Fibroblast of skin of left quadriceps (primary cell): ENCODE results near the gene STON2.

Experiments
- DNase-seq, 2 experiments: peaks; one replicate each; pipeline ENCODE4 v3.0.0-alpha.2; 2013; ENCODE audit warnings: low read depth in 2 of 2

The STON2 gene

GRCh38 chr14:81418057-81418790 lies 18.1 kb upstream of the STON2 start:
- DNase-seq: no peak

DNA sequence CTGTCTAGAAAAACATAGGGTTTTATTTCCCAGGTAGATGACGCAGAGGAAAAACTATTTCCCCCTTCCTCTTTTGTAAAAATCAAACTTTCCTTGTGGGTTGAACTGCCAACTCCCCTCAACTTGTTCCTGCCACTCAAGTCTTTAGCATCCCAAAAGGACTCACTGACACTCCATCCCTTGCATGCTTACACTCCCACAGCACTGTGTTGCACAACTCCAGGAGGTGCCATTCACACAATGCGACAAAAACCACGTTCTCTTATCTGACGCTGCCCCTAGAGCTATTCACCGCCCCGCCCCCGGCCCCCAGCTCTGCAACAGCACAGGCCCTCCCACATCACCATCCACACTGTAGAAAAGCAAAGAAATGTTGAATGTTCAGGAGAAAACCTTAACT lies 16.9 kb upstream of the STON2 start:
- no peak for DNase-seq

DNA sequence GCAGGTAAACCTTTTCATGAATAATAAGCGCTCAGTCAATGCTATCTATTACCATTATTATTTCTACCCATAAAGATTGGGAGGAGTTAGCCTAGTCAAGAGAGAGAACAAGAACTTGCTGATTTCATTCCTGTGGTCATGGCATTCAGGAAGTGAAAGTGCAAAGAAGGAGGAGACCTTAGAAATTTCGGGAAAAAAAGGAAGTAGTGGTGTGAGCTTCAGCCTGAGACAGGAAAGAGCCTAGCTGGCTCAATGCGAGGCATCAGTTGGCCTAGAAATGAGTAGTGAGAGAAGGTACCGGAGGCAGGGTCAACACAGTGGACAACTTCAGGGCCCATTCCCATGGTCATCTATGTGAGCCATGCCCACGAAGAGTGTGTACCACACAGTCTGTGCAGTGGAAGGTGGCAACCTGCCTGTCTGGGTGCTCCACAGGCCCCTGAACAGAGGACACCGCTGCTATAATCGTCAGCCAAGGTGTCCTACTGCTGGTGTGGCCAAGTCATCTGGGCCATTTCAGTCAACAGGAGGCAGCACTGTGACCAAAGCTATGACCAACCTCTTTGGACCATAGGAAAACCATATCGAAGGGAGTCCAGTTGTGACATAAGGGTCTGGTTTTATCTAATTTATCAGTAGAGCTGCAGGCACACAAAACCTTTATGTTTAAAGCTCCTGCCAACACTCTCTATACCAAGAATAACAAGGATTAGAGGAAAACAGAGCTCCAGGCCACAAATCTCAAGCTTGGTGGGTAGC lies 16.2 kb upstream of the STON2 start:
- DNase-seq: no peak

DNA sequence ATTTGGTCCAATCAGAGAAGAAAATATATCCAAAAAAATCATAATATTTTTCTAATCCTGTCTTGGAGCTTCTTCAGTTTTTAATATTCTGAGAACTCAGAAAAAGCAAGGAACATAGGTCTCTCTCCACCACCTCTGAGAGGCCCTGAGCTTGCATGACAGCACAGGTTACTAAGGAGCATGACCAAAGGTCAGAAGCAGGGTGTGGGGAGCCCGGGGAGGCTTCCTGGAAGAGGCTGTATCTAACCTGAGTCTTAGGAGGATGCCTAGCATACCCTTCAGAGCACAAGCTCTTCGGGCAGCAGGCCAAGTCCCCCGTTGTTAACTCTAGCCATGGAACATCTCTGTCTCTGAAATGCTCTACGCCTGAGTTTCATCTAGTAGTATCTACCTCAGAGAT lies 15.7 kb upstream of the STON2 start:
- no peak for DNase-seq

GRCh38 chr14:81414123-81414522 lies 14.0 kb upstream of the STON2 start:
- no peak for DNase-seq

DNA sequence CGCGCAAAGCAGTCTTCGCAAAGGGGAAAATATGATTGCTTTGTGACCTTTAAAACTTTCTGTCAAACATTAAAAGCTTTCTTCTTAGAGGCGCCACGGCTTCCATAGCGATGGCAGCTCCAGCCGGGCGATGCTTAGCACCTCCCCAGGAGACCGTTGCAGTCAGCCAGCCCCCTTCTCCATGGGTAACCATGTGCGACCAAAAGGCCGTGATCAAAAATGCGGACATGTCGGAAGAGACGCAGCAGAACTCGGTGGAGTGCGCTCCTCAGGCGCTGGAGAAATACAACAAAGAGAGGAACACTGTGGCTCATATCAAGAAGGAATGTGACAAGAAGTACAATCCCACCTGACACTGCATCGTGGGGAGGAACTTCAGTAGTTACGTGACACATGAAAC lies 12.7 kb upstream of the STON2 start:
- DNase-seq: no peak

GRCh38 chr14:81408595-81408994 lies 8.5 kb upstream of the STON2 start:
- DNase-seq: no peak

DNA sequence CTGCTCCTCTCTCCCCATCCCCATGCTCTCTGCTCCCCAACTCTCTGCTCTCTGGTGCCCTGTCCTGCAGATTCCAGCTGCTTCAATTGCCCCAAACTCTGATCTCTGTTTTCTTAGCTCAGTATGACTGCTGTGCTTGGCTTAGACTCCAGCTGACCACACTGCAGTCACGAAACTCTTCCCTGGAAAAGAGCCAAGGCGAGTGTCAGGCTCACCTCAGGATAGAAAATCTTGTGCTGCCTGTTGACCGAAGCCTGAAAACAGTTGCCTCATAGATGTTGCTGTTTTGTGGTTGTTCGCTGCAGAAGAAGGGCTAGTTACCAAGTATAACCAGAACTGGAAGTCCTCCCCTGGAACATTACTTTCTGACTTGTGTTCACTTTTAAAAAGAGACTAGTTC lies 6.7 kb upstream of the STON2 start:
- DNase-seq: peak in 1 of 2 experiments; percentile 1

GRCh38 chr14:81402123-81402495 lies 2.0 kb upstream of the STON2 start:
- DNase-seq: peak in 1 of 2 experiments; percentile 4

DNA sequence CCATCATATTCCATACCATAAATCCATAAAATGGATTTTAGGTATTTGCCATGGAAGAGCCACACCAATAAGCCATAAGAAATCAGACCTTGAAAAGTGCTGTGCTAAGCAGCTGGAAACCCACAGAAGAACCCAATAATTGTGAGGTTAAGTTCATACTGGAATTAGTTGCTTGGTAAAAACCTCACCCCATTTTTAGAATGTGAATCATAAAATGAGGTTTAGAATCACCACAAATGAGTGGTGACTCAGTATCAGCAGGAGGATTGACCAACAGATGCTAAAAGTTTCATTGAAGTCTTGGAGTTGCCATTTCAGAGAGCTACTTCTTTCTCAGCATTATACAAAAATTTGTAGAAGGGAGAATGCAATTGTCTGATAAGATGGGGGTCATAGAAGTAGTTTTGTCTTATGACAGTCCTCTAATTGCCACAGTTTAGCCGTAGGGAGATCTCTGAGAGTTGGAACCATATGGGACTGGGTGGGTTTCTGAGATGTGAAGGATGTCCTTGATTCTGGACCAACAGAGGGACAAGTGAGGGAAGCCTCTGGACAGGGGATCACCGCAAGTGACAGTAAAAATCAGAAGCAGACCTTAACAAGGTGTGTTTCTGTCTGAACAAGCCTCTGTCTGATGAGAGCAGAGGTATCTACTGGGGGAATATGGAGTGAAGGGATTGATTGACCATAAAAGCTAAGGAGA lies 1.4 kb upstream of the STON2 start:
- peak; percentile 88 to 91 for DNase-seq

GRCh38 chr14:81400852-81401251 lies 728 bp upstream of the STON2 start:
- peak; percentile 90 to 93 for DNase-seq

GRCh38 chr14:81398196-81398891 lies 1.8 kb downstream of the STON2 start:
- DNase-seq: no peak

DNA sequence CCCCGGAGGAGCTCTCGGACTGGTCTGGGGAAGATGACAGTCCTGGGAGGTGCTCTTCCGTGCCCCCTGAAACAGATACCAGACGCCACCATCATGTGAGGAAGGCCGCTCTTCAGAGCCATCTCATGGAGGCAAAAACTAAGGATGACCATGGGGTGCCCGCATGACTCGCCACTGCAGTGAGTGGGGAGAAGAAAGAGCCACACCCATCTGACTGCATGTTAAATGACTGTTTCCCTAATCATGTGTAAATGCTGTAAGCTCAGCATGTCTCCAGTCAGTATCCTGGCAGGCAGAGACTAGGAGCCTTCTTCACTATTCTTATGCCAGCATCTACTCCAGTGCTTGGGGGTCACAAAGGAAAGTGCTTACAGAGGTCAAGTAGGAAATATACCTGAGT lies 4.0 kb downstream of the STON2 start:
- DNase-seq: no peak

DNA sequence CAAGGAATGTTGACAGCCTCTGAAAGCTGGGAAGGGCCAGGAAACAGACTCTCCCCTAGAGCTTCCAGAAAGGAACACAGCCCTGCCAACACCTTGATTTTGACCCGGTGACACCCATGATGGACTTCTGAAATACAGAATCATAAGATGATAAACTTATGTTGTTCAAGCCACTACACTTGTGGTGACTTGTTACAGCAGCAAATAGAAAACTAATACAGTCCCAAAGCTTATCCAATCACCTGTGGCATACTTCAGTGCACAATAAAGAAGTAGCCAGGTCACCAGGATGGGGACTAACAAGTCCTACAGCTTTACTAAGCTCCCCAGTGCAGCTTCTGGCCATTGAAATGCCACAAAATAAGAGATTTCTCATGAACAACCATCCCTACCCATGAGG lies 5.4 kb downstream of the STON2 start:
- no peak for DNase-seq

DNA sequence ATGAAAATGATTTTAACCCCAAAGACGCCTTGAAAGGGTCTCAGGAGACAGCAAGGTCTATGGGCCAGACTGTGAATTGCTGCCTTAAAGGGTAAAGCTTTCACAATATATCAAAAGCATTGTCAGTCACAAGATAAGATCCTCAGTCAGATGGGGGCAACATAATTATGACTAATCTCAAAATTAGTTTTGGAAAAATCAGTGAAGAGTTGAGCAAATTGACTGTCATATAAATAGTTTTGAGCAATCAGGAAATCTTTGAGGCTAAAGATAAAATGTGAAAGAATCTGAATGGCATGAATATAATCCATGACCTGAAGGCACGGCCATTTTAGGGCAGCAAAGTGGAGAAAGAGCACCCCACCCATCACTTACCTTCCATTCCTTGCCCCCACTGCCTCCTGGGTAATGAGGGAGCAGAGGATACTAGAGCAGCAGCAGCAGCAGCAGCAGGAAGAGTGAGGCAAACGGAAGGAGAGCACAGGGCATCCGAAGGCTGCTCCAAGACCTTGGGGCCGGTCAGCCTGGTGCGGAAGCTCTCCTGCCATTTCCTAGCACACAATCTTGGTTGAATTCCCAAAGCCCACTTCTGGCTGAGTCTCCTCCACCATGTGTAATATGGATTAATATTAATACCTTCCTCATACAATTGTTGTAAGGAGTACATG lies 7.0 kb downstream of the STON2 start:
- no peak for DNase-seq

DNA sequence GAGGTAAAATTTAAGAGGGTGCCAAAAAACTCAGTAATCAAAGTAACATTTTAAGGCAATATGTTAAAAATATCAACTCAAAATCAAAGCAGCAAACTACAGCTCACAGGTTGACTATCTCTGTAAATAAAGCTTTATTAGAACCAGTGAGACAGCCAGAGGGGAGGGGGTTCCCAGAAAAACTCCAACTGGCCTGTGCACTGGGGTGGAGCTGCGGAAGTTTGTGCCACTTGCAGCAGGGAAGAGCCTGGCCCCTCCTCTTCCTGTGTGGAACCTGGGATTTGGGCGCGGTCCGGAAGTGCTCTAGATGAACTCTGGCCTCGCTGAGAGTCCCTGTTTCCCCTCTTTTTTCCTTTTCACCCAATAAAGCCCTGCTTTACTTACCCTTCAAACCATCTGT lies 8.1 kb downstream of the STON2 start:
- DNase-seq: no peak

DNA sequence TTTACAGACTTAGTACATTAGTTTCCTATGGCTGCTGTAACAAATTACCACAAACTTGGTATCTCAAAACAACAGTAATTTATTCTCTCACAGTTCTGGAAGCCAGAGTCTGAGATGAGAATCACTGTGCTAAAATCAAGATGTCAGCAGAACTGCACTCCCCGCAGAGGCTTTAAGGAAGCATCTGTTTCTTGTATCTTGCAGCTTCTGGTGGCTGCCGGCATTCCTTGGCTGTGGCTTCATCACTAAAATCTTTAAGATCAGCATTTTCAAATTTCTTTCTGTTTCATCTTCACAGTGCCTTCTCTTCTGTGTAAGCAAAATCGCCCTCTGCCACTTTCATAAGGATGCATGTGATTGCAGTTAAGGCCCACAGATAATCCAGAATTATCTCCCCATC lies 9.4 kb downstream of the STON2 start:
- peak in 1 of 2 experiments; percentile 3 for DNase-seq

DNA sequence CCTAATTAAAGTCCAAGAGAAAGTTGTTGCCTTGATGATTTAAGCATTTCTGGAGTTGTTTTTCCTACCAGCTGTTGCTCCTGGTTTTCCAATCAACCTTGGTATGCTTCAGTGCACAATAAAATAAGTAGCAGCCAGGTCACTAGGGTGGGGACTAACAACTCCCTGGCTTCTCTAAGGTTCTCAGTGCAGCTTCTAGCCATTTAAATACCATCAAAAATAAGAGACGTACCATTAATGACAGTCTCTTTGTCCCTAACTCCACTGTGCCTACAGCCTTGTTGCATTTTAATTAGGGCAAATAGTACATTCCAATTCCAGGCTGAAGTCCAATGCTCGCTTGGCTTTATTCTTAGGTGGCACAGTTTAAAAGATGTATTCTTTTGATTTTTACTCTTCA lies 11.8 kb downstream of the STON2 start:
- no peak for DNase-seq

DNA sequence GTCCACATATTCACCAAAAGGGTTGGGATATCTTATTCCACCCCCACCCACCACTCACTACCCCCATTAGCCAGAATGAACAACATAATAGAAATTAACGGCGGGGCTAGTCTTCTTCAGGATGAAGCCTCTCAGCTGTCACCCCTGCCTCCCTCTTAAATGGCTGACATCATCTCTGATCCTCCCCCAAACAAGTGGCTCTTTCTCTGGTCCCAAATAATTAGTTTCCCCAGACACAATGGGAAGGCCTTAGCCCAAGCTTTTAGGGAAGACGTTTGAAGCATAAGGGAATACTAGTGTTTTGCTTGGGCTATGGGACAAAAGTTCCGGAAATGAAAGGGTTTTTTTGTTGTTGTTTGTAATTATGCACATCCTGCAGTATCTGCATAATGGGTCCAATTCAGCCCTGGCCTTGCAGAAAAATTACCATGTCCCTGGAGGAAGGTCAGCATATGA lies 13.8 kb downstream of the STON2 start:
- DNase-seq: no peak

DNA sequence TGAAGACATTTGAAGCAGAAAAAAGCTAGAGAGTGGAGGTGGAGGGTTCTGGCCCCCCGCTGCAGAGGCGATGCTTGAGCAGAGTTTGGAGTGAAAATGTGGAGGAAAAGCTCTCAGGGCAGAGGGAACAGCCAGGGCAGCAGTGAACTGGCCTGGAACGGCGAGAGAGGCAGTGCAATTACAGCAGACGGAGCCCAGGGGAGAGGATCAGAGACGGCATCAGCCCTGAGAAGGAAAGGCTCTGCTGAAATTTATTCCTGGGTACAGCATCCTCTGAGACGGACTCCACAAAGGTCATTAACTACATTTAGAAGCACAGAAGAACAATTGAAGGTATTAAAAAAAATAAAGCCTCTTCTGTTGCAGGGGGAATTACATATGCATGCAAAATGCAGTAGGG lies 14.2 kb downstream of the STON2 start:
- no peak for DNase-seq

GRCh38 chr14:81385419-81385818 lies 14.7 kb downstream of the STON2 start:
- DNase-seq: no peak

GRCh38 chr14:81384900-81385299 lies 15.2 kb downstream of the STON2 start:
- DNase-seq: peak in 1 of 2 experiments; percentile 9
